GM19351 (cell line): Measurements from ENCODE around the gene MUC22.
"Not testable (repeated sequence)": the region's sequence is repeated elsewhere in the genome, so short reads cannot be mapped to it uniquely, and the experiment has no call there.

ENCODE experiments used
- ATAC-seq: cut with Tn5 transposase; IDR thresholded peaks from one replicate; pipeline ENCODE4 v1.9.1; 2021; ENCODE audit warnings: mild to moderate bottlenecking, moderate library complexity; ENCODE audit not compliant: unreplicated experiment

MUC22 gene

DNA sequence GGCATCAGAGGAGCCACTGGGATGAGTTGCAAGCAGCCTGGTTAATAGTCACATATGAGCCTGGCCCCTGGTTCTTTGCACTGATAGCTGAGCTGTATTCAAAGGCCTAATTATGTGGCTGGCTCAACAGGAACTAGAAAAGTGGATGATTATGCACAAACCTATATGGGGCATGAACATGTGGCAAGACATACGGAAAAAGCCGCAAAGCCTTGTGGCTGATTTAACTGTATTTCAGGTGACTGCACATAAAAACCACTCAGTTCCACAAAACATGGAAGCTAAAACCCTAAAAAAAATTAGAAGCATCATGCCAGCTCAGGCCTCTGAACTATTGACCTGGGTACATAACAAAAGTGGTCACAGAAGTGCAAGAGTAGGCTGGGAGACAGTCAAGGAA is 13.0 kb upstream of the MUC22 start:
- no peak for ATAC-seq

DNA sequence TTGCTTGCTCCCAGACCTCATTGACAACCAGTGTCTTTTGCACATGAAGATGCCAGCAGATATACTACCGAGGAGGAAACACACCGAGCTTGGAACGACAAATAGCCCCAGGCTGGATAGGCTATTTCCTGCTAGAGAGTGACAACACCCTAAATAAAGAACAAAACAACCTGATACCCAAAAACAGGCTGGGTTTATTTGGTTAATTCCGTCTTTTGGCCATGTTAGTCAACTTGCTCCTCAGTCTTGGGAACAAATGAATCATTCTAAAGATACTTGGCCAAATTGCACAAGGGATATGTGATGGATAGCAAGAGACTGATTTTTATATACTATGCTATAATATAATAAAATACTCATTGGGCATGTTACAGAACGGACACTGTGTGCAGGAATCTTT is 11.5 kb upstream of the MUC22 start:
- no peak for ATAC-seq

DNA sequence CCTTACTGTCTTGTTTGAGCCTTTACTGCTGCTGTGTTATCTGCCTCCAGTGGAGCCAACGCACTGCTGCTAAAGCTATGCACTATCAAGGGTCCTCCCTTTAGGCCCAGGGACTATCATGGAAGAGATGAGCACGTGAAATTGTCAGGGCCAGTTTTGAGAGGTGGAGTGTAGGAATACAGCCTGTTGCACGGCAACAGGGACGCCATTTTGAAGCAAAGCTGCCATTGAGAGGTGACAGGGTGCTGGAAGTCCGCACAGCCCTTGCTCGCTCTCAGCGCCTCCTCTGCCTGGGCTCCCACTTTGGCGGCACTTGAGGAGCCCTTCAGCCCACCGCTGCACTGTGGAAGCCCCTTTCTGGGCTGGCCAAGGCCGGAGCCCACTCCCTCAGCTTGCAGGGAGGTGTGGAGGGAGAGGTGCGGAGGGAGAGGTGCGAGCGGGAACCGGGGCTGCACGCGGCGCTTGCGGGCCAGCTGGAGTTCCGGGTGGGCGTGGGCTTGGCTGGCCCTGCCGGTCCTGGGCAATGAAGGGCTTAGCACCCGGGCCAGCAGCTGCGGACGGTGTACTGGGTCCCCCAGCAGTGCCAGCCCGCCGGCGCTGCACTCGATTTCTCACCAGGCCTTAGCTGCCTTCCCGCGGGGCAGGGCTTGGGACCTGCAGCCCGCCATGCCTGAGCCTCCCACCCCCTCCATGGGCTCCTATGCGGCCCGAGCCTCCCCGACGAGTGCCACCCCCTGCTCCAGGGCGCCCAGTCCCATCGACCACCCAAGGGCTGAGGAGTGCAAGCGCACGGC is 10.0 kb upstream of the MUC22 start:
- not testable (repeated sequence) for ATAC-seq

DNA sequence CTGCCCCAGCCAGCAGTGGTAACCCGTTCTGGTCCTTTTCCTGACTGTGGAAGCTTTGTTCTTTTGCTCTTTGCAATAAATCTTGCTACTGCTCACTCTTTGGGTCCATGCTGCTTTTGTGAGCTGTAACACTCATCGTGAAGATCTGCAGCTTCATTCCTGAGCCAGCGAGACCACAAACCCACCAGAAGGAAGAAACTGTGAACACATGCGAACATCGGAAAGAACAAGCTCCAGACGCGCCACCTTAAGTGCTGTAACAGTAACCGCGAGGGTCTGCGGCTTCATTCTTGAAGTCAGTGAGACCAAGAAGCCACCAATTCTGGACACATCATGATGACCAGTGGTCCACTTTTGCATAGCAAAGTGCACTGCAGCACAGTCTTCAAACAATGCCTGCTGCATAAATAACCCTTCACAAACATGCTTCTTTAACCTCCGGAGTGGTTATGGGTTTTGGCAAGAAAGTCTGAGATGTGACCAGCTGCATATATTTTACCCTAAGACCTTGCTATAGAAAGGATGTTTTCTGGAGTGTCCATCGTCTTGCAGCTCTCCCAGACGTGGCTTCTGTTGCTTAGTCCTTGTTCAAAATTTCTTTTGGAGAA is 8.9 kb upstream of the MUC22 start:
- no peak for ATAC-seq

DNA sequence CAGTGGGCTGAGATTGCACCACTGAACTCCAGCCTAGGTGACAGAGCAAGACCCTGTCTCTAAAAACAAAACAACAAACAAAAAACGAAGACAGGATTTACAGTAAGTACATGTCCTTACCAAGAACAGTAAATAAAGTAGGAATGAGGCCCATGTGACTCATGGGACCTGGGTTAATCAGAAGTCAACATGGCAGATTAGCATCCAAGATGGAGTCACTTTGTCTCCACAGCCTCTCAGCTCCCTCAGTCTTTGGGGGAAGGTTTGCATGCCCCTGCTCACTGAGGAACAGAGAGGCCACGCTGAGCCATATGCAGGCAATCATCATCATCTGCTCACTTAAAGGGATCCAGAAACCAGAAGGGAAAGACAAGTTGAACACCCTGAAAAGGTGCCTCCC is 7.8 kb upstream of the MUC22 start:
- ATAC-seq = no peak

DNA sequence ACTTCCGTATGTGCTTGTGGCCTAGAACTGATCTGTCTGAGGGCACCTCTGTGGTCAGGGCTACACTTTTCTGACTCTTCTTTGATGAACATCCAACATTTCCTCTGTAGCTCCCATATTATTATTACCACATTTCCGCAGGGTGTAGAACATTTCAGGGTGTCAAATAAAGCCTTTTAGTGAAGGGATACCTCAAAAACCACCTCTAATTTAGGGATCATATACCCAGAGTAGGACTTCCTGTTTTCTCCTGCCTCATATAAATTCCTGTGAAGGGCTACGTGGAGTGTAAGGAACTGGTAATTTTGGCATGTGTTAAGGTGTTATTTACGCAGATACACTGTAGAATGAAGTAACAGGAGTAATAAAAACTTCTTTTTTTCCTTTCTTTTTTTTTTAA is 5.5 kb upstream of the MUC22 start:
- ATAC-seq = no peak

DNA sequence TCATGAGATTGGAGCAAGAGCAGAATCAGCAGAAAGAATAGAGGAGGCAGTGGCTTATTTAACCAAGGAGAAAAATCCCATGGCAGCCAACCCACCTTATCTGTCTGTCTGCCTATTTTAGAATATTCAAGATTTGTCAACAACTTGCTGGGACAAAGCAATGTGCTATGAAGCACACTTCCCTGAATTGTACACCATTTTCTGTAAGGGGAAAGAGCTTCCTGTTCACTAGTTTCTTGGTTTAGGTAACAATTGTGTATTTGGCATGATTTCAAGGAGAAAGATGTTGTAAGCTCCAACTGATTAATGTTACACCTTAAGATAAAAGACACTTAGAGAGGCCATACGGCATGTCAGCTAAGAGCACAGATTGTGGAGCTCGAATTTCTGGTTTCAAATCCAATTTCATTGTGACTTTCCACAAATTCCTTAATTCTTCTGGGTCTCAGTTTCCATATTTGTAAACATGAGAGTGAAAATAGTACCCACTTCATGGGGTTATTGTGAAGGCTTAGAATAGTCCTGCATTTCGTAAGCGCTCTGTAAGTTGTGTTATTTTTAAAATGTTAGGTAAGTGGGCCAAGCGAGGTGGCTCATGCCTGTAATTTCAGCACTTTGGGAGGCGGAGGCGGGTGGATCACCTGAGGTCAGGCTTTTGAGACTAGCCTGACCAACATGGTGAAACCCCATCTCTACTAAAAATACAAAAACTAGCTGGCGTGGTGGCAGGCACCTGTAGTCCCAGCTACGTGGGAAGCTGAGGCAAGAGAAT is 4.8 kb upstream of the MUC22 start:
- ATAC-seq = no peak

DNA sequence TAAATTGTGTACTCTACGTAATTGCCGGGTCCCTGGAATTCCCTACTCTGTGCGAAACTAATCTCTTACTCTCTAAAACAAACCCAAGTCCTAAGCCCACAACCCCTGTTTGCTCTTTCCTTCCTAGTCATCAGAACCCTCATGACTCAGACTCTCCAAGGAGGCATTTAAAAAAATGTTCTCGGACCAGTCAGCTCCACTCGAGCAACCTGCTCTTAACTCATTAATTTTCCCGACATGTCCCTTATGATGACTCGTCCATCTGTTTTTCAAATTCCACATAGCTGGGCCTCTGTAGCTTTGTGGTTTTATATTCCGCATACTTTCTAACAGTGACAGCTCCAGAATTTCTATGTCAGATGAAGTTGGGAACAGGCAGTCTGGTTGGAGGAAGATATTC is 2.6 kb upstream of the MUC22 start:
- ATAC-seq = no peak

DNA sequence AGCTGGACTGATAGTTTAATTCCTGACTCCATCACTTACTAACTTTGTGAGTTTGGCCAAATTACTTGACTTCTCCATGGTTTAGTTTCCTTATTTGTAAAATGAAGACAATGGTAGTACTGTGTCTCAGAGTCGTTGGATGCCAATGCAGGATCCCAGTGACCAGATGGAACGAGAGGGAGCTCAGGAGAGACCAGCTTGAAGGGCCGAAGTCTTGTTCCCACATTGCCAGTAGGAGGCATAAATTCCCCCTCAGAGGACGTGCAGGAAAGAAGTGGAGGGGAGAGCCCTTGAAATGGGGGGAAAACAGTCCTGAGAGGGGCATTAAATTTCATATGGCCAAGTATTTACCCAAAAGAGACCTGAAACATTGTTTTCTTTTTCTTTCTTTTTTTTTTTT is 2.1 kb upstream of the MUC22 start:
- no peak for ATAC-seq

DNA sequence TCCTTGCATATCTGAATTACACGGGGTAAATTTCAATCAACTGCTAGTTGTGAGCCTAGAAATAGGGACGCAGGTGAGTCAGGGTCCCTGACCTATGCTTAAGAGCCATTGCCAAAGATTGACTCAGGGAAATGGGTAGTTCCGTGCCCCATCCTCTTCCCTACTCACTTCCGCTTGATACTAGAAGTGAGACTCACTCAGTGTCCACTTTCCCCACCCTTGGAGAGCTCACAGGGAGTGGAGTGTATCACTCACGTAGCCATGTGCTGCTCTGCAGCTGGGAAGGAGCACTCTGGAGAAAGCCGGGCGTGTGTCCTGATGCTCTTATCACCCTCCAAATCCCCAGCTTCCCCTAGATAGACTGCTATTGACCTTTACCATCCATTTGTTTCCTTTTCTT is 543 bp upstream of the MUC22 start:
- ATAC-seq = no peak

DNA sequence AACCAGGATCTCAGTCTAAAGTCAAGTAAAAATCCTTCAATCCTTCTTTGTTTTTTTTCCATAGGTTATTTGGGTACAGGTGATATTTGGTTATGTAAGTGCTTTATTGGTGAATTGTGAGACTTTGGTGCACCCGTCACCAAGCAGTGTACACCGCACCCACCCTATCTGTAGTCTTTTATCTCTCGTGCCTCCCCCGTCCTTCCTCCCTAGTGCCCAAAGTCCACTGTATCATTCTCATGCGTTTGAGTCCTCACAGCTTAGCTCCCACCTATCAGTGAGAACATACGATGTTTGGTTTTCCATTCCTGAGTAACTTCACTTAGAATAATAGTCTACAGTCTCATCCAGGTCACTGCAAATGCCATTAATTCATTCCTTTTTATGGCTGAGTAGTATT is 879 bp downstream of the MUC22 start:
- ATAC-seq = no peak

DNA sequence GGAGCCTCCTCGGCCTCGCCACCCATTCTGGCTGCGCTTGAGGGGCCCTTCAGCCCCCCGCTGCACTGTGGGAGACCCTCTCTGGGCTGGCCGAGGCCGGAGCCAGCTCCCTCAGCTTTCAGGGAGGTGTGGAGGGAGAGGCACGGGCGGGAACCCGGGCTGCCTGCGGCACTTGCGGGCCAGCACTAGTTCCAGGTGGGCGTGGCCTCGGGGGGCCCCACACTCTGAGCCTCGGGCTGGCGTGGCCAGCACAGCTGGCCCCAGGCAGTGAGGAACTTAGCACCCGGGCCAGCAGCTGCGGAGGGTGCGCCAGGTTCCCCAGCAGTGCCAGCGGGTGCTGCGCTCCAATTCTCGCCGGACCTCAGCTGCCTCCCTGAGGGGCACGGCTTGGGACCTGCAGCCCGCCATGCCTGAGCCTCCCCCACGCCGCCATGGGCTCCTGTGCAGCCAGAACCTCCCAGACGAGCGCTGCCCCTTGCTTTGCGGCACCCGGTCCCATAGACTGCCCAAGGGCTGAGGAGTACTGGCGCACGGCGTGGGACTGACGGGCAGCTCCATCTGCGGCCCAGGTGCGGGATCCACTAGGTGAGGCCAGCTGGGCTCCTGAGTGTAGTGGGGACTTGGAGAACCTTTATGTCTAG is 6.5 kb downstream of the MUC22 start:
- ATAC-seq = no peak

DNA sequence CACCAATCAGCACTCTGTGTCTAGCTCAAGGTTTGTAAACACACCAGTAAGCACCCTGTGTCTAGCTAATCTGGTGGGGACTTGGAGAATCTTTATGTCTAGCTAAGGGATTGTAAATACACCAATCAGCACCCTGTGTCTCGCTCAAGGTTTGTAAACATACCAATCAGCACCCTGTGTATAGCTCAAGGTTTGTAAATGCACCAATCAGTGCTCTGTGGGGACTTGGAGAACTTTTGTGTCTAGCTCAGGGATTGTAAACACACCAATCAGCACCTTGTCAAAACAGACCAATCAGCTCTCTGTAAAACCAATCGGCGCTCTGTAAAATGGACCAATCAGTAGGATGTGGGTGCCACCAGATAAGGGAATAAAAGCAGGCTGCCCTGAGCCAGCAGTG is 7.2 kb downstream of the MUC22 start:
- ATAC-seq = not testable (repeated sequence)

DNA sequence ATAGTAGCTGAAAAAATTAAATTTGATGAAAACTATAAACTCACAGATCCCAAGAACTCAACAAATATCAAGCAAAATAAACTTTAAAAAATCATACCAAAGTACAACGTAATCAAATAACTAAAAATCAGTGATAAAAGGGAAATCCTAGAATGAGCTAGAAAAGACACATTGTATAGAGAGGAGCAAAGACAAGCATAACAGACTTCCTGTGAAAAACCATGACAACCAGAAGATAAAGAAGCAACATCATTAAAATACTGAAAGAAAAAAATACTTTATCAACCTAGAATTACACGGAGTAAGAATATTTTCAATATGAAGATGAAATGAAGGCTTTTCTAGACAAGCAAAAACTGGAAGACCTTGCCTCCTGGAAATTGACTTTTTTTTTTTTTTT is 9.8 kb downstream of the MUC22 start:
- ATAC-seq = no peak

DNA sequence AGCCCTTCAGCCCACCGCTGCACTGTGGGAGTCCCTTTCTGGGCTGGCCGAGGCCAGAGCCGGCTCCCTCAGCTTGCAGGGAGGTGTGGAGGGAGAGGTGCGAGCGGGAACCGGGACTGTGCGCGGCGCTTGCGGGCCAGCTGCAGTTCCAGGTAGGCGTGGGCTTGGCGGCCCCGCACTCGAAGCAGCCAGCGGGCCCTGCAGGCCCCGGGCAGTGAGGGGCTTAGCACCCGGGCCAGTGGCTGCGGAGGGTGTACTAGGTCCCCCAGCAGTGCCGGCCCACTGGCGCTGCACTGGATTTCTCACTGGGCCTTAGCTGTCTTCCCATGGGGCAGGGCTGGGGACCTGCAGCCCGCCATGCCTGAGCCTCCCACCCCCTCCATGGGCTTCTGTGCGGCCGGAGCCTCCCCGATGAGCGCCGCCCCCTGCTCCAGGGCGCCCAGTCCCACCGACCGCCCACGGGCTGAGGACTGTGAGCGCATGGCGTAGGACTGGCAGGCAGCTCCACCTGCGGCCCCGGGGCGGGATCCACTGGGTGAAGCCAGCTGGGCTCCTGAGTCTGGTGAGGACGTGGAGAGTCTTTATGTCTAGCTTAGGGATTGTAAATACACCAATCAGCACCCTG is 10.5 kb downstream of the MUC22 start:
- ATAC-seq = not testable (repeated sequence)

DNA sequence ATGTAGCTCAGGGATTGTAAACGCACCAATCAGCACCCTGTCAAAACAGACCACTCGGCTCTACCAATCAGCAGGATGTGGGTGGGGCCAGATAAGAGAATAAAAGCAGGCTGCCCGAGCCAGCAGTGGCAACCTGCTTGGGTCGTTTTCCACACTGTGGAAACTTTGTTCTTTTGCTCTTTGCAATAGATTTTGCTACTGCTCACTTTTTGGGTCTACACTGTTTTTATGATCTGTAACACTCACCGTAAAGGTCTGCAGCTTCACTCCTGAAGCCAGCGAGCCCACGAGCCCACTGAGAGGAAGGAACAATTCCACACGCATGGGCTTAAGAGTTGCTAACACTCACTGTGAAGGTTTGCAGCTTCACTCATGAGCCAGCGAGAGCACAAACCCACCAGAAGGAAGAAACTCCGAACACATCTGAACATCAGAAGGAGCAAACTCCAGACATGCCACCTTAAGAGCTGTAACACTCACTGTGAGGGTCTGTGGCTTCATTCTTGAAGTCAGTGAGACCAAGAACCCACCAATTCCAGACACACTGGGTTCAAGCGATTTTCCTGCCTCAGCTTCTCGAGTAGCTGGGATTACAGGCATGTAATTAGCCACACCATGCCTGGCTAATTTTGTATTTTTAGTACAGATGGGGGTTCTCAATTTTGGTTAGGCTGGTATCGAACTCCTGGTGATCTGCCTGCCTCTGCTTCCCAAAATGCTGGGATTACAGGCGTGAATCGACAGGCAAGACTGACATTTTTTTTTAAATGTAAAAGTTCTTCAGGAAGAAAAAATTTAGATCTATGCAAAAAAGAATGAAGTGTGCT is 11.6 kb downstream of the MUC22 start:
- ATAC-seq = not testable (repeated sequence)

DNA sequence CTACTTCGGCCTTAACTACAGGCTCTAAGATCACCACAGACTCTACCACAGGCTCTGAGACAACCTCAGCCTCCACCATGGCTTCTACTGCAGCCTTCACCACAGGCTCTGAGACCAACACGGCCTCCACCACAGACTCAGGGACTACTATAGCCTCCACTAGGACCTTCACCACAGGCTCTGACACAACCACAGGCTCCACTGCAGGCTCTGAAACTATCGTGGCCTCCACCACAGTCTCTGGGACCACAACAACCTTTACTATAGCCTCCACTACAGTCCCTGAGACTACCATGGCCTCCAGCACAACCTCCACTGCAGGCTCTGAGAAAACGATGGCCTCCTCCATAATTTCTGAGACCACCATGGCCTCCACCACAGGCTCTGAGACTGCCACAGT is 15.3 kb downstream of the MUC22 start:
- no peak for ATAC-seq

DNA sequence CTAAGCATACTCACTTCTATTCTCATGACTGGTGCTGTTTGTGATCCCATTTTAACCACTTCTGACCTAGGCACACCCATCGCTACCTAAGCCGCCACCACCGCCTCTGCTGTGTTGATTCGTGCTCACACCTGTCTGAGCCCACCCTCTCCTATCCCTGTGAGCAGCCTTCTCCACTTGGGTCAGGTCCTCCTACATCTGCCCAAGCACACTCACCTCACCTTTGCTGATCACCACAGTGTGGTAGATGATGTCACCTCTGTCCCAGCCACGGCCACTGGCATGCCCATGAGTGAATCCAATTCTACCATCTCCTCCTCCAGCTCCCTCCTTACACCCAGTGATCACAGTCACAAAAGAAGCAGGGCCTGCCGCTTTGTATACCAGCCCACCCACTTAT is 20.8 kb downstream of the MUC22 start:
- ATAC-seq = no peak

DNA sequence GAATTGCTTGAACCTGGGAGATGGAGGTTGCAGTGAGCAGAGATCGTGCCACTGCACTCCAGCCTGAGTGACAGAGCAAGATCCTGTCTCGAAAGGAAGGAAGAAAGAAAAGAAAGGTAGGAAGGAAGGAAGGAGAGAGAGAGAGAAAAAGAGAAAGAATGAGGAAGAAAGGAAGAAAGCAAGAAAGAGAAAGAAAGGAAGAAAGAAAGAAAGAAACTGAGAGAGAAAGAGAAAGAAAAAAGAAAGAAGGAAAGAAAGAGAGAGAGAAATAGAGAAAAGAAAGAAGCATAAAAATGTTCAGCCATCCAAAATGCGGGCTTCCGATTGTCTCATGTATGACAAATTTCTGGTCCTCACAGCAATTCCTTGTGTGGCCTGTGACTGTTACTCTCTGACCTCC is 22.8 kb downstream of the MUC22 start:
- ATAC-seq = no peak

DNA sequence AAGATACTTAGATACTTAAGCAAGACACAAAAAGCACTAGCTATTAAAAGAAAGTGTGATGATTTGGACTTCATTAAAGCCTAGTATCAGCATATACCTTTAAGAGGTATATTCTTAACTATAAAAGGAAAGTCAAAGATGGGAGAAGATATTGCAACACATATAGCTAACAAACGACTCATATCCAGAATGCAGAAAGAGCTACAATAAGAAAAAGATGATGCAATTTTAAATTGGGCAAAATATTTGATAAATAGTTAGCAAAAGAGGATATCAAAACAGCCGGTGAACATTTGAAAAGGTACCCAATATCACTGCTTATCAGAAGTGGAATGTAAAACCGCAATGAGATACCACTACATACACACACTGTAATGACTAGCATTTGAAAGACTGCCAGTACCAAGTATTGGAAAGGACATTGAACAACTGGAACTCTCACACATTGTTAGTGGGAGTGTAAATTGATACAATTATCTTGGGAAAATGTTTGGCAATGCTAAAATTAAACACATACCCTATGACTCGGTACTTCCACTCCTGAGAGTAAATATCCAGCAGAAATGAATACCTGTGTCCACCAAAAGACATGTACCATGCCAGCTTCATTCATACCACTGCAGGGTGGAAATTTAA is 25.7 kb downstream of the MUC22 start:
- ATAC-seq = no peak
